Muscle layer of duodenum (tissue), 2 donors: ENCODE measurements around the gene EWSR1.

Experiments
- H3K27ac ChIP-seq: one replicate; pipeline ENCODE4 v1.7.0; 2013; ENCODE audit warnings: mild to moderate bottlenecking, low read length
- H3K27me3 ChIP-seq: one replicate; pipeline ENCODE4 v1.7.0; 2013; ENCODE audit warnings: low read depth, mild to moderate bottlenecking, control low read depth, low read length
- H3K36me3 ChIP-seq, 2 donors: one replicate each; pipeline ENCODE4 v1.7.0; 2013; ENCODE audit warnings: low read length in 2 of 2, control low read depth in 1 of 2, mild to moderate bottlenecking in 1 of 2; ENCODE audit not compliant: insufficient read depth in 2 of 2, control insufficient read depth in 1 of 2
- H3K4me1 ChIP-seq, 2 donors: one replicate each; pipeline ENCODE4 v1.7.0; 2013; ENCODE audit warnings: low read length in 2 of 2, mild to moderate bottlenecking in 2 of 2, control low read depth in 1 of 2, moderate library complexity in 1 of 2; ENCODE audit not compliant: insufficient read depth in 2 of 2, control insufficient read depth in 1 of 2
- H3K4me3 ChIP-seq, 2 donors: one replicate each; pipeline ENCODE4 v1.7.0; 2013; ENCODE audit warnings: low read length in 2 of 2, low read depth in 1 of 2, mild to moderate bottlenecking in 1 of 2
- H3K9me3 ChIP-seq, 2 donors: one replicate each; pipeline ENCODE4 v1.7.0; 2013; ENCODE audit warnings: low read length in 2 of 2, control low read depth in 1 of 2, mild to moderate bottlenecking in 1 of 2; ENCODE audit not compliant: control insufficient read depth in 1 of 2
- donor health status: healthy.

Gene EWSR1

GRCh38 chr22:29253561-29254285 lies 14.3 kb upstream of the EWSR1 start:
- H3K27me3 ChIP-seq = no peaks in the 10 kb centered on the region
- no peak overlapping the region for H3K4me3 ChIP-seq
- H3K4me1 ChIP-seq = no peaks in the 10 kb centered on the region
- no peak overlapping the region for H3K27ac ChIP-seq
- H3K9me3 ChIP-seq = no peaks in the 10 kb centered on the region
- no peaks in the 10 kb centered on the region for H3K36me3 ChIP-seq

GRCh38 chr22:29254286-29254660 lies 13.8 kb upstream of the EWSR1 start:
- Histone ChIP-seq H3K9me3 (no peaks in the 10 kb centered on the region), H3K4me1 (no peaks in the 10 kb centered on the region), H3K36me3 (no peaks in the 10 kb centered on the region), H3K27ac (no peak overlapping the region), H3K4me3 (no peak overlapping the region), H3K27me3 (no peaks in the 10 kb centered on the region)

GRCh38 chr22:29255064-29255621 lies 12.9 kb upstream of the EWSR1 start:
- H3K36me3 ChIP-seq = peaks cover 0 to 2% of the 10 kb centered on the region in 2 donors
- H3K4me3 ChIP-seq = no peak overlapping the region
- H3K27me3 ChIP-seq = no peaks in the 10 kb centered on the region
- no peaks in the 10 kb centered on the region for H3K4me1 ChIP-seq
- no peaks in the 10 kb centered on the region for H3K9me3 ChIP-seq
- H3K27ac ChIP-seq = no peak overlapping the region

- Histone ChIP-seq H3K27me3 (no peaks in the 10 kb centered on the region), H3K4me1 (no peaks in the 10 kb centered on the region), H3K36me3 (peaks cover 0 to 8% of the 10 kb centered on the region in 2 donors), H3K9me3 (no peaks in the 10 kb centered on the region), H3K27ac (no peak overlapping the region), H3K4me3 (no peak overlapping the region)
Observed at GRCh38 chr22:29256606-29257325, 11.3 kb upstream of the EWSR1 start.

- no peaks in the 10 kb centered on the region for H3K4me1 ChIP-seq
Observed at GRCh38 chr22:29257751-29258181, 10.3 kb upstream of the EWSR1 start.

GRCh38 chr22:29258407-29259252 lies 9.4 kb upstream of the EWSR1 start:
- Histone ChIP-seq H3K9me3 (no peaks in the 10 kb centered on the region), H3K27me3 (no peaks in the 10 kb centered on the region), H3K4me1 (no peaks in the 10 kb centered on the region), H3K36me3 (peaks cover 0 to 10% of the 10 kb centered on the region in 2 donors), H3K4me3 (no peak overlapping the region), H3K27ac (no peak overlapping the region)

More at GRCh38 chr22:29257751-29258181, 10.3 kb upstream of the EWSR1 start:
- Histone ChIP-seq H3K4me3 (no peak overlapping the region), H3K27me3 (no peaks in the 10 kb centered on the region), H3K36me3 (peaks cover 0 to 8% of the 10 kb centered on the region in 2 donors), H3K27ac (no peak overlapping the region), H3K9me3 (no peaks in the 10 kb centered on the region)

- Histone ChIP-seq H3K9me3 (no peaks in the 10 kb centered on the region), H3K4me3 (no peak overlapping the region), H3K27ac (no peak overlapping the region), H3K4me1 (no peaks in the 10 kb centered on the region), H3K27me3 (no peaks in the 10 kb centered on the region), H3K36me3 (peaks cover 3 to 17% of the 10 kb centered on the region in 2 donors)
Observed at GRCh38 chr22:29259253-29259899, 8.7 kb upstream of the EWSR1 start.

GRCh38 chr22:29260031-29260560 lies 8.0 kb upstream of the EWSR1 start:
- Histone ChIP-seq H3K4me1 (no peaks in the 10 kb centered on the region), H3K4me3 (no peak overlapping the region), H3K9me3 (no peaks in the 10 kb centered on the region), H3K27ac (no peak overlapping the region), H3K27me3 (no peaks in the 10 kb centered on the region), H3K36me3 (peaks cover 5 to 21% of the 10 kb centered on the region in 2 donors)

- Histone ChIP-seq H3K4me1 (no peaks in the 10 kb centered on the region), H3K27me3 (no peaks in the 10 kb centered on the region), H3K4me3 (no peak overlapping the region), H3K36me3 (peaks cover 8 to 26% of the 10 kb centered on the region in 2 donors), H3K9me3 (no peaks in the 10 kb centered on the region), H3K27ac (no peak overlapping the region)
Observed at GRCh38 chr22:29260601-29261315, 7.3 kb upstream of the EWSR1 start.

GRCh38 chr22:29263791-29264276 lies 4.2 kb upstream of the EWSR1 start:
- Histone ChIP-seq H3K9me3 (no peaks in the 10 kb centered on the region), H3K4me1 (peaks cover 12 to 15% of the 10 kb centered on the region in 2 donors), H3K36me3 (peaks cover 8 to 32% of the 10 kb centered on the region in 2 donors), H3K4me3 (no peak overlapping the region), H3K27ac (no peak overlapping the region), H3K27me3 (no peaks in the 10 kb centered on the region)
